BJ (cell line): ENCODE results near the gene CLIC5. TPM values are rescaled to one million over a fixed set of nuclear protein-coding genes. Genes with fewer than 3 reads are reported as not detected.

Experiments used
- CTCF ChIA-PET: fragments of 350-600 bp; formaldehyde crosslinking; extraction: SDS; loops from one replicate; lab custom pipeline; 2021; ENCODE audit warnings: antibody characterized with exemption, inconsistent platforms; lab: Yijun Ruan, JAX
- POLR2A ChIA-PET: fragments of 300-600 bp; sonication (Branson Sonifier 250); formaldehyde crosslinking; extraction: SDS; loops from one replicate; lab custom pipeline; 2021; ENCODE audit warnings: antibody characterized with exemption; lab: Charles Lee
- DNase-seq: peaks from one replicate; pipeline ENCODE4 v3.0.0-alpha.2; 2011; ENCODE audit warnings: low read depth
- H3K27me3 ChIP-seq: 2 replicates; pipeline ENCODE4 v1.6.0; 2011; ENCODE audit warnings: low read length; ENCODE audit not compliant: control insufficient read depth, insufficient read depth
- H3K36me3 ChIP-seq: 2 replicates; pipeline ENCODE4 v1.5.1; 2011; ENCODE audit warnings: low read length; ENCODE audit not compliant: control insufficient read depth, insufficient read depth
- H3K4me3 ChIP-seq: 2 replicates; pipeline ENCODE4 v1.5.1; 2011; ENCODE audit warnings: low read depth, mild to moderate bottlenecking, control low read depth, low read length
- polyA minus RNA-seq: library from RNA; depleted of rRNA, polyadenylated mRNA; stranded (reverse); fragments of >200 nt; gene quantifications from 2 replicates; pipeline ENCODE4 v1.2.3, GENCODE V29; 2011; rRNA and poly(A)+ RNA removed
- polyA plus RNA-seq: library from polyadenylated mRNA; depleted of rRNA; stranded (reverse); fragments of >200 nt; gene quantifications from 2 replicates; pipeline ENCODE4 v1.2.3, GENCODE V29; 2011; rRNA removed
- TF ChIP-seq, protein P1 (sequence below): IDR thresholded peaks from 2 replicates; pipeline ENCODE4 v1.5.1; 2011; ENCODE audit warnings: low read depth, mild to moderate bottlenecking, control low read depth, inconsistent platforms, low read length, moderate library complexity; ENCODE audit not compliant: insufficient read depth

CLIC5 gene
- polyA plus RNA-seq (not detected in 2 replicates), polyA minus RNA-seq (not detected in 2 replicates)

GRCh38 chr6:46015119-46015968, at the start of gene CLIC5:
Gene CLIC5, minus strand, starts transcription at chr6:46015860. Its CDS starts 318 bp downstream, at chr6:46015542.
- CTCF ChIA-PET = no interaction called here
- Histone ChIP-seq H3K27me3 (peaks cover 25% of the 10 kb centered on the region), H3K36me3 (no peaks in the 10 kb centered on the region), H3K4me3 (no peak within 1 kb of the TSS)
- DNase-seq = no peak
- TF ChIP-seq, protein P1, sequence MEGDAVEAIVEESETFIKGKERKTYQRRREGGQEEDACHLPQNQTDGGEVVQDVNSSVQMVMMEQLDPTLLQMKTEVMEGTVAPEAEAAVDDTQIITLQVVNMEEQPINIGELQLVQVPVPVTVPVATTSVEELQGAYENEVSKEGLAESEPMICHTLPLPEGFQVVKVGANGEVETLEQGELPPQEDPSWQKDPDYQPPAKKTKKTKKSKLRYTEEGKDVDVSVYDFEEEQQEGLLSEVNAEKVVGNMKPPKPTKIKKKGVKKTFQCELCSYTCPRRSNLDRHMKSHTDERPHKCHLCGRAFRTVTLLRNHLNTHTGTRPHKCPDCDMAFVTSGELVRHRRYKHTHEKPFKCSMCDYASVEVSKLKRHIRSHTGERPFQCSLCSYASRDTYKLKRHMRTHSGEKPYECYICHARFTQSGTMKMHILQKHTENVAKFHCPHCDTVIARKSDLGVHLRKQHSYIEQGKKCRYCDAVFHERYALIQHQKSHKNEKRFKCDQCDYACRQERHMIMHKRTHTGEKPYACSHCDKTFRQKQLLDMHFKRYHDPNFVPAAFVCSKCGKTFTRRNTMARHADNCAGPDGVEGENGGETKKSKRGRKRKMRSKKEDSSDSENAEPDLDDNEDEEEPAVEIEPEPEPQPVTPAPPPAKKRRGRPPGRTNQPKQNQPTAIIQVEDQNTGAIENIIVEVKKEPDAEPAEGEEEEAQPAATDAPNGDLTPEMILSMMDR = no peak
- POLR2A ChIA-PET = no interaction called here

GRCh38 chr6:46062991-46063390, 47.3 kb upstream of the CLIC5 start:
- H3K27me3 ChIP-seq = peaks cover 3% of the 10 kb centered on the region; the same call in 1 of the 2 replicates
- TF ChIP-seq, protein P1 = no peak
- DNase-seq = no peak
- no peaks in the 10 kb centered on the region for H3K36me3 ChIP-seq
- CTCF ChIA-PET = no interaction called here
- POLR2A ChIA-PET = no interaction called here
- H3K4me3 ChIP-seq = no peak overlapping the region

DNA sequence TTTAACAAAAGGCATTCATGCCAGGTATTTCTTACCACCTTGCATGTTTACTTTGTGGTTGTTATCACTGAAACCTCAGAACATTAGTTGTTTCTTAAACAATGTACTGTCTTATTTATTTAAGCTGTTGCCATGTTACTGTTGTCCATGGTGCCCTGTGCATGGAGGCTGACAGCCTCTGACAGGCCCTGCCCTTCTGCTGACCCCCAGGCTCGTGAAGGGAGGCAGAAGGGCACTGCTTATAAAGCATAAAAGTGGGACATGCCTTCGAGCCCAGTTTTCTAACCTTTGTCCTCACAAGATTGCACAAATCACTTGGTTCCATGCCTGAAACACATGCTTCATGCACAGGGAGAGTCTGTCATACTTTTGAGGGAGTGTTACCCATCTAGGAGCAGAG, 46.7 kb upstream of the CLIC5 start:
- no peak for DNase-seq
- TF ChIP-seq, protein P1 = no peak
- H3K36me3 ChIP-seq = no peaks in the 10 kb centered on the region
- no peak overlapping the region for H3K4me3 ChIP-seq
- peaks cover 3% of the 10 kb centered on the region; the same call in 1 of the 2 replicates for H3K27me3 ChIP-seq
- CTCF ChIA-PET = interaction anchor here (1.0 kb wide), 1 partner anchor 28 kb away, joined by 3 read pairs; no protein-coding TSS in a partner anchor
- POLR2A ChIA-PET = no interaction called here

DNA sequence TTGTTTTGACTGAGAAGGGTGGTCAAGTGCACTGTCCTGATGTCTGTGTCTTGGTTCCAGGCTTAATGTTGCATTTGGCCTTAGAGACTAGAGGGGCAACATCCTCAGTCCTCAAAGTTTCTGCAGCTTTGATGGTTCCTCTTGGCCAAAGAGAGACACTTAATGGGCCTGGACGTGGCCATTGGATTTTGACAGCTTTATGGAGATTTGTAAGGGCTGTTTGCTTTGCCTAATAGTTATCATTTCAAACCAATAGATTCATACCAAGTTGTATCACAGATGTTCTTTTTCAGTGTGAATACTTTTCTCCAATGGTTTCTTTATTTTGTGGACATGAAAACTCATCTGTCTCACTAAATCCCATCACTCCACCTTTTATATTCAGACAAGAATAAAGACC, 45.8 kb upstream of the CLIC5 start:
- no peak for DNase-seq
- peaks cover 3% of the 10 kb centered on the region; the same call in 1 of the 2 replicates for H3K27me3 ChIP-seq
- H3K4me3 ChIP-seq = no peak overlapping the region
- POLR2A ChIA-PET = no interaction called here
- CTCF ChIA-PET = interaction anchor here (1.0 kb wide), 1 partner anchor 29 kb away, joined by 3 read pairs; no protein-coding TSS in a partner anchor
- H3K36me3 ChIP-seq = no peaks in the 10 kb centered on the region
- TF ChIP-seq, protein P1 = no peak

- peaks cover 3% of the 10 kb centered on the region; the same call in 1 of the 2 replicates for H3K27me3 ChIP-seq
- TF ChIP-seq, protein P1 = no peak
- H3K36me3 ChIP-seq = no peaks in the 10 kb centered on the region
- DNase-seq = no peak
- ChIA-PET POLR2A (no interaction called here), CTCF (no interaction called here)
- H3K4me3 ChIP-seq = no peak overlapping the region
Observed at GRCh38 chr6:46059608-46060007, 43.9 kb upstream of the CLIC5 start.
